ENCODE data around the gene SPHK1. TPM values are rescaled to one million over a fixed set of nuclear protein-coding genes. Genes with fewer than 3 reads are reported as not detected.

Gene SPHK1
- polyA plus RNA-seq, 1 of the 3 experiments (the other 2 are of a cell fraction) = 12.3 TPM

GRCh38 chr17:76432004-76432403 is 47.6 kb downstream of the SPHK1 start:
- ChIA-PET POLR2A (no interaction called here), CTCF (interaction anchor here (1.0 to 3.0 kb wide), 6 partner anchors 14 to 436 kb away, joined by 3 to 17 read pairs (median 4); partner anchors contain the start of gene MGAT5B)
- Histone ChIP-seq H2AFZ (ENCODE audit: low read depth) (no peak overlapping the region), H3K4me3 (ENCODE audit: low read depth in 2 of 2, low read length in 1 of 2) (no peak overlapping the region), H3F3A (replicated peaks; ENCODE audit: insufficient read depth) (peaks cover 3% of the 10 kb centered on the region), H3K27me3 (ENCODE audit: insufficient read depth) (no peaks in the 10 kb centered on the region), H3K4me2 (no peak overlapping the region), H3K4me1 (ENCODE audit: control insufficient read depth in 1 of 2, insufficient read depth in 2 of 2, low read depth in 1 of 2, low read length in 1 of 2) (peaks cover 9 to 10% of the 10 kb centered on the region in 2 experiments; a peak in 2 of 4 replicates), H4K20me1 (ENCODE audit: insufficient read depth) (peaks cover 60% of the 10 kb centered on the region), H3K9me3 (no peaks in the 10 kb centered on the region), H3K9me2 (no peaks in the 10 kb centered on the region), H3K79me2 (ENCODE audit: insufficient read depth) (peaks cover 88% of the 10 kb centered on the region), H3K36me3 (replicated peaks in 1 of 2; ENCODE audit: control insufficient read depth in 1 of 2, insufficient read depth in 2 of 2, low read length in 1 of 2) (no peaks in the 10 kb centered on the region), H3K27ac (ENCODE audit: low read depth in 2 of 2, low read length in 1 of 2) (no peak overlapping the region), H3K9ac (no peak overlapping the region)
- WGBS (ENCODE audit: low lambda C conversion rate) = 95% methylated on average over 6 of the region's 6 CpGs
- TF ChIP-seq TEAD4 (IDR thresholded peaks at IDR 0.05; ENCODE audit: borderline replicate concordance, insufficient read depth) (no peak), MXI1 (IDR thresholded peaks at IDR 0.05; ENCODE audit: low read depth, low read length) (peak; percentile 57)
- no peak for DNase-seq

- no peak for DNase-seq
- no peak overlapping the region for H2AFZ ChIP-seq (ENCODE audit: low read depth)
- no peaks in the 10 kb centered on the region for H3K27me3 ChIP-seq (ENCODE audit: insufficient read depth)
- H4K20me1 ChIP-seq (ENCODE audit: insufficient read depth) = peaks cover 64% of the 10 kb centered on the region
- WGBS (ENCODE audit: low lambda C conversion rate) = 89% methylated on average over 3 of the region's 3 CpGs
- ChIA-PET CTCF (no interaction called here), POLR2A (no interaction called here)
- H3K9me3 ChIP-seq = no peaks in the 10 kb centered on the region
- TF ChIP-seq RFX5 (IDR thresholded peaks at IDR 0.05; ENCODE audit: low read length) = peak; percentile 96
- TF ChIP-seq JUND (IDR thresholded peaks at IDR 0.05) = no peak
- TF ChIP-seq RAD21 (IDR thresholded peaks at IDR 0.05; ENCODE audit: low read length) = no peak
- peak; percentile 64 for TF ChIP-seq CTCF (IDR thresholded peaks at IDR 0.05)
- TF ChIP-seq ZBTB33 (IDR thresholded peaks at IDR 0.05; ENCODE audit: borderline replicate concordance, low read depth) = no peak
- H3K36me3 ChIP-seq (replicated peaks in 1 of 2; ENCODE audit: control insufficient read depth in 1 of 2, insufficient read depth in 2 of 2, low read length in 1 of 2) = no peaks in the 10 kb centered on the region
- H3K9me2 ChIP-seq = no peaks in the 10 kb centered on the region
- no peak overlapping the region for H3K9ac ChIP-seq
- no peak overlapping the region for H3K27ac ChIP-seq (ENCODE audit: low read depth in 2 of 2, low read length in 1 of 2)
- no peaks in the 10 kb centered on the region for H3F3A ChIP-seq (replicated peaks; ENCODE audit: insufficient read depth)
- peaks cover under 1 to 8% of the 10 kb centered on the region in 2 experiments; a peak in 2 of 4 replicates for H3K4me1 ChIP-seq (ENCODE audit: control insufficient read depth in 1 of 2, insufficient read depth in 2 of 2, low read depth in 1 of 2, low read length in 1 of 2)
- no peak overlapping the region for H3K4me3 ChIP-seq (ENCODE audit: low read depth in 2 of 2, low read length in 1 of 2)
- peaks cover 92% of the 10 kb centered on the region for H3K79me2 ChIP-seq (ENCODE audit: insufficient read depth)
- H3K4me2 ChIP-seq = no peak overlapping the region
Observed at GRCh38 chr17:76432712-76433336, 48.4 kb downstream of the SPHK1 start.
